ENCODE measurements around the gene PRKN.

DNA sequence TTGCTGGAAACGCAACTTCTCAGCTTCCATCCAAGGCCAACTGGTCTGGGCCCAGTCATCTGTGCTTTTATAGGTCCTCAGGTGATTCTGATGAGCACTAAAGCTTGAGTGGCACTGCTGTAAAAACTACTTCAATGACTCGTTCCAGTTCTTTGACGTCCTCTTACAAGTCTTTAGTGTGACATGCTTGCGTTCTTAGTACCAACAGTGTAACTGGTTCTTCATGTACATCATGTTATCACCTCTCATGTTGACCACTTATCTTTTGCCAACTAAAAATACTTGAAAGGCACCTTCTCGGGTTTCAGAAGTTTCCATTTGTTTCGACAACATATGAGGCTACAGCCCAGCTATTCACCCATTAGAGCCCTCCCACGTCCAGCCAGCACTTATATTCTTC, 468.9 kb downstream of the PRKN start:
- no peak for TF ChIP-seq CTCF (conservative IDR thresholded peaks at IDR 0.05)
- TF ChIP-seq ZFX (IDR thresholded peaks at IDR 0.05) = no peak

Measured in C4-2B (cell line).